NOMO-1 (cell line): ENCODE data around the gene SIRT7.

ENCODE experiments used
- DNase-seq, 2 experiments: peaks; one replicate each; lab custom pipeline; 2025; ENCODE audit not compliant: unreplicated experiment in 2 of 2; lab: John Stamatoyannopoulos, UW

SIRT7 gene

DNA sequence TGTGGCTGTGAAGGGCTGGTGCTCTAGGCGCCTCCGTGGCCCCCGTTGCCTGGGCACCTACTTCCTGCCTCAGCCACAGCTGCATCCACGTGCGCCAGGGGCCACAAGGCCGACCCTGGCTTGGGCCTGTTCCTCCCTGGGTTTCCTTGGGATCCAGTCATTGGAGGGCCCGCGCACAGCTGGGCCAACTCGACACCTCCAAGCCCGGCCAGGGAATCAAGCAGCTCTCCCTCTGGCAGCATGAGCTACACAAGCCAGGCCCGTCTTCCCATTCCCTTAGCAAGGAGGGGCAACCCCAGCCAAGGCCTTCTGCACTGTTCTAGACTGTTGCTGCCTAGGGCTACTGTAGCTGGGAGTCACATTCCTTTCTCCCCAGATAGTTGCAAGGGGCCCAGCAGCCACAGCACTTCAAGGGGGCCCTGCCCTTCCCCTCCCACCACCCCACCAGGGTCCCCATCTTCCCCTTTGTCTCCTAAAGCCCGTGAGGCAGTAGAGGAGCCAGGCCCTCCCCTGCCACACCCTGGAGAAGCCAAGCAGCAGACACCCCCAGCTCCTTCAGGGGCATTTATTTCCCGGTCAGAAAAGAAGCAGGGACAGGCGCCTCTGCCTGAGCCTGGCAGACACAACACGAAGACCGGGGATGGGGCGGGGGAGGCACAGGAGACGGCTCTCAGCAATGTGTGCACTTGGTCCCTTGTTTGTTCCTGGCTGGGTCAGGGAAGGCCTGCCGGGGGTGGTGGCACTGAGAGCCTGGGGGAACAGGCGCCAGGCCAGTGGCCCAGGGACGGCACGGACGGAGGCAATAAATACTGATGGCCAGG, 50.6 kb downstream of the SIRT7 start:
- DNase-seq = no peak

- no peak for DNase-seq
These were observed 51.4 kb downstream of the SIRT7 start for GRCh38 chr17:81866440-81867169.

DNA sequence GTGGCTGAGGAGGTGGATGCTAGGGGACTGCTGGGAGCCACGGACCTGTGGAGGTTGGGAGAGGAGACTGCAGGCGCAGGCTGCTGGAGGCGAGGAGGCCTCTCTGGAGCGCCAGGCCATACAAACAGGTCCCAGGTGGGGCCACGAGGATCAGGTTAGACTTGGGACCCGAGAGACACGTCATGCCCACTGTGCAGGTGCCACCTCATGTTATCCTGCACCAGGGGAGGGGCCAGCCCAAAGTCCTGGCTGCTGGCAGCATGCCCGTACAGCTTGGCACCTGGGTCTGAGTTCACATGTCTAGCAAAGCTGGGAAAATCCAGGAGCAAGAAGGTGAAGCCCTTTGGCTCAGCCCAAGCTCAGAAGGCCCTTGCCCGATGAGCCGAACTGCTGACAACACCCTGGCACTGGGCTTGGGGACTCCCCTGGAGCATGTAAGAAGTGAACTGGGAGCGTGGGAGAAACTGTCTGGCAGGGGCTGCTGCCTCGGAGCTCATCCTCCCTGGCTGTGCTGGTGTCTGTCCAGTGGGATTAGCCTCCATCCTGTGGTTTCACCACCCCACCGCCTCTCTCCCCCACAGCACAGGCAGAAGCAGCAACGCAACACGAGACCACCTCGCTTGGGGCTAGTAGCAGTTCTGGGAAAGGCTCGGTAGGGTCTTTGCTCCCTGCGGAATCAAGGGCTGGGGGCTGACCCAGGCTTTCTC, 52.1 kb downstream of the SIRT7 start:
- no peak for DNase-seq

- no peak for DNase-seq
These were observed 52.6 kb downstream of the SIRT7 start for GRCh38 chr17:81865358-81865732.

DNA sequence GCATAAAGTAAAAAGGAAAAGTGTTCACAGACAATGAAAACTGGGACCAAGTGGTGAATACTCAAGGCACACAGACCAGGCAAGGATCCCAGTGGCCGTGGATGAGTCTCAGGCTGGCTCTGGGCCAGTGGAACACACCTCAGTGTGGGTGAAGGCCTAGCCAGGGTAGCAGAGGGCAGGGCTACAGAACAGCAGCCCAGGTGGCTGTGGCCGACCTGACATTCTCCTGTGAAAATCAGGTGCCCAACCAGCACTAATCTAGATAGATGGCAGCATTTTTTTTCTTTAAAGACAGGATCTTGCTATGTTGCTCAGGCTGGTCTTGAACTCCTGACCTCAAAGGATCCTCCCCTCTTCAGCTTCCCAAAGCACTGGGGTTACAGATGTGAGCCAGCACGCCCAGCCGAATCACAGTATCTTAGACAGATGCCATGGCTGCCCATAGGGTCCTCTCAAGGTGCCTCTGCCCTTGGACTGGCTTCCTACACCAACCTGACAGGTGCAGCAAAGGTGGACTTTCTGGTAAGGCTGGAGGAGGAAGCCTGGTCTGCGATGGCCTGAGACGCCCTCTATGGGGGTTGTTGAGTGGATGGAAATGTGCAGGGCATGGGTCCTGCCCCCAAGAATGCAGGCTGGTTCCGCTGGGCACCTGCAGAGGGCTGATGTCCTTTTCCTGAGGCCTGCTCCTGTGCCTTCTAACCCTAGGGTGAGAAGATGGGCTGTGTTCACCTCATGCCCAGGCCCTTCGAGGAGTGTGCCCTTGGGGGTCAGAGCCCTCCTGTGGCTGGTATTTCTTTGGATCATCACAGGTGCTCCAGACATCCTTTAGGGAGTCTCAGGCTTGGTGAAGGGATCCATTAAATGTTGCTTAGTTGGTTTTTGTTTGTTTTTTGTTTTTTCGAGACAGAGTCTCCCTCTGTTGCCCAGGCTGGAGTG, 53.9 kb downstream of the SIRT7 start:
- DNase-seq = no peak

- DNase-seq = no peak
These were observed 54.8 kb downstream of the SIRT7 start for GRCh38 chr17:81863123-81863675.
